Measurements from ENCODE around the gene ZSCAN5B.
"Not testable (repeated sequence)": the region's sequence is repeated elsewhere in the genome, so short reads cannot be mapped to it uniquely, and the experiment has no call there.

Gene ZSCAN5B

GRCh38 chr19:56176310-56176709, 21.3 kb downstream of the ZSCAN5B start:
- DNase-seq (ENCODE audit: low spot score): not testable (repeated sequence)

DNA sequence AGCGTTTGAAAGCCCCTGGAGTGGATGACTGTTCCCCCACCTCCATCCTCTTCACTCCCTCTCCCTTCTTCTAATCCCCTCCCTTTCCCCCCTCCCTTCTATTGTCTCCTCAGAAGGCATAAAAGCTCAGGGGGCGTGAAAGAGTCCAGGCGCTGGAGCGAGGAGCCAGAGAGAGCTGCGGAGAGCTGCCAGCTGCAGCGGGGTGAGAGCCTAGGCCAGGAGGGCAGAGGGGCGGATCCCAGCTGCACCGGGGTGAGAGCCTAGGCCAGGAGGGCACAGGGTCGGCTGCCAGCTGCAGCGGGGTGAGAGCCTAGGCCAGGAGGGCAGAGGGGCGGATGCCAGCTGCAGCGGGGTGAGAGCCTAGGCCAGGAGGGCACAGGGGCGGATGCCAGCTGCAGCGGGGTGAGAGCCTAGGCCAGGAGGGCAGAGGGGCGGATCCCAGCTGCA, 21.7 kb downstream of the ZSCAN5B start, which contains the start of gene GALP:
GALP (plus strand) TSS at position 148 of the 447 bp plus-strand sequence. CDS start 1,101 bp downstream, outside the sequence.
- not testable (repeated sequence) for DNase-seq (ENCODE audit: low spot score)

DNA sequence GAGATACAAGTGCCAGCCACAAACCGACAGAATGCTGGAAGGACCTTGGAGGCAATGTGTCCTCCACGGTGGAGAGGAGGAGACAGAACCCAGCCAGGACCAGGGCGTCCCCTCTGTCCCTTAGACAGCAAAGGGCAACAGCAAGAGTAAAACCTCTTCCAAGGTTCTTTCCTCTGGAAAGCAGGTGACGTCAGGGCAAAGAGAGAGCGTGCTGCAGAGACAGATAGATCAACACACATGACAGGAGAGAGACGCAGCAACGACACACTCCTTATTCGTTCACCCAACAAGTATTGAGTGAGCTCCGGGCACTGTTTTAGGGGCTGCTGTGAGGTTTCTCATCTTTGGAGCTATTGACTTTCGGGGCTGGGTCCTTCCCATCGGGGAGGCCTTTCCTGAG, 23.0 kb downstream of the ZSCAN5B start:
- no peak for DNase-seq (ENCODE audit: low spot score)

DNA sequence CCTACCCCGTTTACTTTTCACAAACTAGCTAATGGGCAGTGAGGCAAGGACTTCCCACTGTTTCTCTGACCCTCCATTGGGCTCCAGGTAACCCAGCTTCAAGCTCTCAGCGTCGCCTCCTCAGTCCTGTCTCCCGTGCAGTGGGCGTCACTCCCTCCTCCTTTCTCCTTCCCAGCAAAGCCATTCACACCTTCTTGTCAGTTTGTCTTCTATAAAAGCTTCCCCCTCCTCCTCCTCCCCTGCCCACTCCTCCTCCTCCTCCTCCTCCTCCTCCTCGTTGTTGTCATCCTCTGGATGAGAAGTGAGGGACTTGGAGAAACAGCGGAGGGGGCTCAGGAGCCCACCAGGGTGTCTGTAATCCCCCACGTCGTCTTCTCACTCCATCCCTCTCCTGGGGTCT, 23.5 kb downstream of the ZSCAN5B start:
- DNase-seq (ENCODE audit: low spot score): no peak

- no peak for DNase-seq (ENCODE audit: low spot score)
Observed at GRCh38 chr19:56170261-56170660, 27.3 kb downstream of the ZSCAN5B start.

- no peak for DNase-seq (ENCODE audit: low spot score)
Observed at GRCh38 chr19:56167064-56167578, 30.5 kb downstream of the ZSCAN5B start.

GRCh38 chr19:56163097-56163496, 34.5 kb downstream of the ZSCAN5B start:
- no peak for DNase-seq (ENCODE audit: low spot score)

DNA sequence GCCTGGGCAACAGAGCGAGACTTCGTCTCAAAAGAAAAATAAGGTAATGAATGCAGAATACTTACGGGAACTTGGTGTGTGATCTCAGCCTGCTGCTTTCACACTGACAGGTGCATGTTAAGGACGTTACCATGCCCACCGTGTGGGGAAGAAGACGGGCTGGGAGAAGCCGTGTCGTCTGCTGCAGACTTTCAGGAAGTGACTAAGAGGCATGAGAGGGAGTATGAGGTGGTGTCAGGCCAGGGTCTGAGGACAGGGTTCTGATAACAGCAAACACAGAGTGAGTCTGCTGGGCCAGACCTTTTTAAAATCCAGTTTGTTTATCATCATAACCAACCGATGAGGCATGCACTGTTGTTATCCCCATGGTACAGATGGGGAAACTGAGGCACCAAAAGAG, 35.3 kb downstream of the ZSCAN5B start:
- DNase-seq (ENCODE audit: low spot score): no peak

DNA sequence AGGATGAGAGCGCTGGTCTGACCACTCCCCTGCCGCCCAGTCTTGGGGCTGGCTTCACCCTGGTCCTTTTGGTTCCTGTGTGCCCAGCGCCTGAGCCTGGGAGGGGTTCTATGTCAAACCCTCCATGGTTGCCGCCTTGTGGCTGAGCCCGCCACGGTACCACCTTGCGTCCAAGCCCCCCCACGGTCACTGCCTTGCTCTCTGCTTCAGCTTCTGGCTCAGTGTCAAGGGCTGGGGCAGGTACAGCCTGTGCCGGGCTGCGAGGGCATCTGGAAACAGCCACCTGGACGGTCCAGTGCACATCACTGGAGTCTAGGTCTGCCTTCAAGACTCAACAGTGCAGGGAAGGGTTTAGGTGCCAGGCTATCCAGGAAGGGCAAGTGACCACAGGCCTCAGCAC, 36.0 kb downstream of the ZSCAN5B start:
- DNase-seq (ENCODE audit: low spot score): no peak

DNA sequence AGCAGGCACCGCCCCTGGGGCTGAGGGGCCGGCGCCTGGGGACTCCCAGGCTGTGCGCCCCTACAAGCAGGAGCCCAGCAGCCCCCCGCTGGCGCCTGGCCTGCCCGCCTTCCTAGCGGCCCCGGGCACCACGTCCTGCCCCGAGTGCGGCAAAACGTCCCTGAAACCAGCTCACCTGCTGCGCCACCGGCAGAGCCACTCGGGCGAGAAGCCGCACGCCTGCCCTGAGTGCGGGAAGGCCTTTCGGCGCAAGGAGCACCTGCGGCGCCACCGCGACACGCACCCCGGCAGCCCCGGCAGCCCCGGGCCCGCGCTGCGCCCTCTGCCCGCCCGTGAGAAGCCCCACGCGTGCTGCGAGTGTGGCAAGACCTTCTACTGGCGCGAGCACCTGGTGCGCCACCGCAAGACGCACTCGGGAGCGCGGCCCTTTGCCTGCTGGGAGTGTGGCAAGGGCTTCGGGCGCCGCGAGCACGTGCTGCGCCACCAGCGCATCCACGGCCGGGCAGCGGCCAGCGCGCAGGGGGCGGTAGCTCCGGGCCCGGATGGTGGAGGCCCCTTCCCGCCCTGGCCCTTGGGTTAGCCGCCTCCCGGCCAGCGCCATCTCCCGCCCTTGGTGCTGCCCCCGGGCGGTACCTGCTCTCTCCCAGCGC, 37.8 kb downstream of the ZSCAN5B start:
- no peak for DNase-seq (ENCODE audit: low spot score)

DNA sequence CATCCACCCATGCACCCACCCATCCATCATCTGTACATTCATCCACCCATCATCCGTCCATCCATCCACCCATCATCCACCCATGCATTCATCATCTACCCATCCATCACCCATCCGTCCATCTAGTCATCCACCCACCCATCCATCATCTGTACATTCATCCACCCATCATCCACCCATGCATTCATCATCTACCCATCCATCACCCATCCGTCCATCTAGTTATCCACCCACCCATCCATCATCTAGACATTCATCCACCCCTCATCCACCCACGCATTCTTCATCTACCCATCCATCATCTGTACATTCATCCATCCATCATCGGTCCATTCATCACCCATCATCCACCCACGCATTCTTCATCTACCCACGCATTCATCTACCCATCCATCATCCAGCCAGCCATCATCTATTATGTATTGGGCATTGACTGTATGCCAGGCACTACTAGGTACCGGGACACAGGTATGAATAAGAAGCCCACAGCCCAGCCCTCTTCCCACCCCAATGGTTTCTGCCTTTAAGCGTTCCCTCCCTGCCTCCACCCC, 38.5 kb downstream of the ZSCAN5B start:
- no peak for DNase-seq (ENCODE audit: low spot score)

GRCh38 chr19:56158170-56158757, 39.3 kb downstream of the ZSCAN5B start:
- no peak for DNase-seq (ENCODE audit: low spot score)

DNA sequence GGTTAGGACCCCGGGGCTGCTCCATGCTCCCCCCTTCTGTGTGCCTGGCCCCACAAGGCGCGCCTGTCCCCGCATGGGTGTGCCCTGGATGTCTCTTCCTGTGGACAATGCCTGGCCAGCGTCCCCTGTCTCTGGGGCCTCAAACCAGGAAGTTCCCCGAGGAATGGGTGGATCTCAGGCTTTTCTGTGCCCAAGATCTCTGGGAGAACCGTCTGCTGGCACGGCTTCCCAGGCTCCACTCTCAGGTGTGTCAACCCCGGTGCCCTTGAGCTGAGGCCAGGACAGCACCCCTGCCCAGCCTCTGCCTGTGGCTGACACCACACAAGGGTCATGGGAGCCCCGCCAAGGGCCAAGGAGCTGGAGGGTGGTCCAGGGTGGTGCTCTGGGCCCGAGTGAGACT, 40.8 kb downstream of the ZSCAN5B start:
- DNase-seq (ENCODE audit: low spot score): no peak

- no peak for DNase-seq (ENCODE audit: low spot score)
Observed at GRCh38 chr19:56155124-56155687, 42.4 kb downstream of the ZSCAN5B start.

DNA sequence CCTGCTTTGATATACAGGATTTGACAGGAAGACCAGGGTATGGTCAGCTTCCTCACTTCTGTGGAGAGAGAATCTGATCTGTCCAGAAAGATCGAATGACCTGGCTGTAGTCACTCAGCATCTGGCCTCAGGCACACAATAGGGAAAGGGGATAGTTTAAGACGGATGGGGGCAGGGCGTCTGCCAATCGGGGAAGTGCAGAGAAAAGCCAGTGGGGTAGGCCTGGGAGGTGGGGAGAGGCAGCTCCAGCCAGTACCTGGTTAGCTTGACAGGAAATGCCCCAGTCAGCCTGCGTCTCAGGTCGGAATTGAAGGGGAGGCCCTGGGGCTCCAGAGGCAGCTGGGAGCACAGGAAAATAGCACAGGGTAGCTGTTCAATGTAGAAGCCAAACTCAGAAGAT, 44.1 kb downstream of the ZSCAN5B start:
- DNase-seq (ENCODE audit: low spot score): no peak

DNA sequence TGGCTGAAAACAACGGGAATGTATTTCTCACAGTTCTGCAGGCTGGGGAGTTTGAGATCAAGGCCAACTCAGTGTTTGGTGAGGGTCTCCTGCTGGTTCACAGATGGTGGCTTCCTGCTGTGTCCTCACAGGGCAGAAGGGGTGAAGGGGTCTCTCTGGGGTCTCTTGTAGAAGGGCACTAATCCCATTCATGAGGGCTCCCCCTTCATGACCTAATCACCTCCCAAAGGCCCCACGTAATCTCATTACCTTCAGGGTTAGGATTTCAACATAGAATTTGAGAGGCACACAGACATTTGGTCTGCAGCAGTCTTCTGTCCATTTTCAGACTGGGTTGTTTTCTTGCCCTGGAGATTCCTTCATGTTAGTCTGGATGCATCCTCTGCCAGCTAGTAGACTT, 44.9 kb downstream of the ZSCAN5B start:
- DNase-seq (ENCODE audit: low spot score): no peak

- DNase-seq (ENCODE audit: low spot score): no peak
Observed at GRCh38 chr19:56150358-56150757, 47.2 kb downstream of the ZSCAN5B start.

GRCh38 chr19:56149656-56150038, 47.9 kb downstream of the ZSCAN5B start:
- DNase-seq (ENCODE audit: low spot score): no peak

DNA sequence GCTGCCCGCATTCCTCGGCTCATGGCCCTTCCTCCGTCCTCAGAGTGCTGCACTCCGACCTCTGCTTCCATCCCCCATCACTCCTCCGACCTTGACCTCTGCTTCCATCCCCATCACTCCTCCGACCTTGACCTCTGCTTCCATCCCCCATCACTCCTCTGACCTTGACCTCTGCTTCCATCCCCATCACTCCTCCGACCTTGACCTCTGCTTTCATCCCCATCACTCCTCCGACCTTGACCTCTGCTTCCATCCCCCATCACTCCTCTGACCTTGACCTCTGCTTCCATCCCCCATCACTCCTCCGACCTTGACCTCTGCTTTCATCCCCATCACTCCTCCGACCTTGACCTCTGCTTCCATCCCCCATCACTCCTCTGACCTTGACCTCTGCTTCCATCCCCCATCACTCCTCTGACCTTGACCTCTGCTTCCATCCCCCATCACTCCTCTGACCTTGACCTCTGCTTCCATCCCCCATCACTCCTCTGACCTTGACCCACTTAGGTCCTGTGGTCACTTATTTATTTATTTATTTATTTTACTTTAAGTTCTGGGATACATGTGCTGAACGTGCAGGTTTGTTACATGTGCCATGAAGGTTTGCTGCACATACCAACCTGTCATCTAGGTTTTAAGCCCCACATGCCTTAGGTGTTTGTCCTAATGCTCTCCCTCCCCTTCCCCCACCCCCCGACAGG, 48.5 kb downstream of the ZSCAN5B start:
- DNase-seq (ENCODE audit: low spot score): not testable (repeated sequence)

DNA sequence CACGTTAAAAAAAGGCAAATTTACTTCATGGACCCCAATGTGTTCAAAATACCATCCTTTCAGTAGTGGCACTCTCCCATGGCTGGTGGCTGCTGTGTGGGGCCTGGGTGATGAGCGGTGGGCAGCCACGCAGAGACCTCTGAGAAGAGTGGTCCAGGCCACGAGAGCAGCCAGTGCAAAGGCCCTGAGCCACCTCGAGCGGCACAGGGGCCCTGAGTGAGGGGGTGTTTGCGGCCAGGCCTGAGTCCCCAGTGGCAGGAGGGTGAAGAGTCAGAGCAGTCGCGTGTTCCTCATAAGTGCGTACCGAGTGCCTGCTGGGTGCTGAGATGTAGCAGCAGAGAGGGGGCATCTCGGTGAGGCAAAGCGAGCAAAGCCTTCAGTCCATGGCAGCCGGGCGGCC, 49.5 kb downstream of the ZSCAN5B start:
- DNase-seq (ENCODE audit: low spot score): no peak

- no peak for DNase-seq (ENCODE audit: low spot score)
Observed at GRCh38 chr19:56147307-56147706, 50.3 kb downstream of the ZSCAN5B start.

DNA sequence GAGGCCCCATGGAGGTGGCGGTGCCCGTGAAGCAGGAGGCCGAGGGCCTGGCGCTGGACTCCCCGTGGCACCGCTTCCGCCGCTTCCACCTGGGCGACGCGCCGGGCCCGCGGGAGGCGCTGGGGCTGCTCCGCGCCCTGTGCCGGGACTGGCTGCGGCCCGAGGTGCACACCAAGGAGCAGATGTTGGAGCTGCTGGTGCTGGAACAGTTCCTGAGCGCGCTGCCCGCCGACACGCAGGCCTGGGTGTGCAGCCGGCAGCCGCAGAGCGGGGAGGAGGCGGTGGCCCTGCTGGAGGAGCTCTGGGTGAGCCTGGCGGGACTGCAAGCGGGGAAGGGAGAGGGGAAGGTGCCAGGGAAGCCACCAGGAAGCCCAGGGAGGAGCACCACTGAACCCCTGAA, 50.7 kb downstream of the ZSCAN5B start:
- DNase-seq (ENCODE audit: low spot score): no peak
